Hematopoietic multipotent progenitor cell treated with erythropoietin and hydrocortisone succinate and interleukin-3 and kit ligand, for 4 days (in vitro differentiated cells): ENCODE data around the gene NBPF1.
"Not testable (repeated sequence)": the region's sequence is repeated elsewhere in the genome, so short reads cannot be mapped to it uniquely, and the experiment has no call there.

Source experiments
- DNase-seq: peaks from one replicate; pipeline ENCODE4 v3.0.0-alpha.2; 2015

Gene NBPF1

DNA sequence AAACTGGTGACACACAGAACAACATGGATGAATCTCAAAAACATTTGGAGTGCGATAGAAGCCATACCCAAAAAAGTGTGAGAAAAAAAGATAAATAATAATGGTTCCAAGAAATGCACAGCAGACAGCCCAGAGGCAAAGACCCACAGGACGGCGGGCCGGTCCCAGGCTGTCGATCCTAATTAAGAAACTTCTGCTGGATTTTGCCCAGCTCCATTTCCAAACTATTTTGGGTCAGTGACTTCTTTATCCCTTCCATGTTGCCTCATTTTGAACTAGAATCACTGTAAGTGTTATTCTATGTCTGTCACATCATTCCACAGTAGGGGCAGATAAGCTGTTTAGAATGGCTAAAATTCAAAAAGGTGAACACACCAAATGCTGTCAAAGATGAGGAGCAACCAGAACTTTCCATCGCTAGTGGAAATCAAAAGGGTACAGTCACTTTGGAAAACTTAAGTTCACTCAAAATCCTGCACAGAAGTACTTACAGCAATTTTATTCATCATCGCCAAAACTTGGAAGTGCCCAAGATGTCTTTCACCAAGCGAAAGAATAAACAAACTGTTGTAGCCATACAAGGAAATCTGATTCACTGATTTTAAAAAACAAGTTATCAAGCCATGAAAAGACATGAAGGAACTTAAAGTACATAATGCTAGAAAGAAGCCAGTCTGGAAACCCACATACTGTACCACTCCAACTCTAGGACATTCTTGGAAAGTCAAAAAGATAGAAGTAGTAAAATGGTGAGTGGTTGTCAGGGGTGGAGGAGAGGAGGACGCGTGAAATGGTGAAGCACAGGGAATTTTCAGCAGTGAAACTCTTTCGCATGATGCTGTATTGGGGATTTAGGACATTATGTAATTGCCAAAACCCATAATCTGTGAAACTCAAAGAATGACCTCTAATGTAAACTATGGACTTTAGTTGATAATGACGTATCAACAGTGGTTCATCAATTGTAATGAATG lies 7.5 kb downstream of the NBPF1 start:
- DNase-seq, result no peak

DNA sequence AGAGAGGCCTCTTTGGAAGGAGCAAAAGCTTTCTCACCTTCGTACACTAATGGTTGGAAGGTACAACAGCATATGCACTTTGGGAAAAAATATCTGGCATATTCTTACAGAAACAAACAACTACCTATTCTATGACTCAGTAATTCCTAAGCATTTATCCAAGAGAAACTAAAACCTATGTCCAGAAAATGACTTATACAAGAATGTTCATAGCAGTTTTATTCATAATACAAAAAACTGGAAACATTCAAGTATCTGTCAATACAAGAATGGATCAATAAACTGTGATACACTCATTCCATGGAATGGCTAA lies 8.2 kb downstream of the NBPF1 start:
- DNase-seq, result no peak

DNA sequence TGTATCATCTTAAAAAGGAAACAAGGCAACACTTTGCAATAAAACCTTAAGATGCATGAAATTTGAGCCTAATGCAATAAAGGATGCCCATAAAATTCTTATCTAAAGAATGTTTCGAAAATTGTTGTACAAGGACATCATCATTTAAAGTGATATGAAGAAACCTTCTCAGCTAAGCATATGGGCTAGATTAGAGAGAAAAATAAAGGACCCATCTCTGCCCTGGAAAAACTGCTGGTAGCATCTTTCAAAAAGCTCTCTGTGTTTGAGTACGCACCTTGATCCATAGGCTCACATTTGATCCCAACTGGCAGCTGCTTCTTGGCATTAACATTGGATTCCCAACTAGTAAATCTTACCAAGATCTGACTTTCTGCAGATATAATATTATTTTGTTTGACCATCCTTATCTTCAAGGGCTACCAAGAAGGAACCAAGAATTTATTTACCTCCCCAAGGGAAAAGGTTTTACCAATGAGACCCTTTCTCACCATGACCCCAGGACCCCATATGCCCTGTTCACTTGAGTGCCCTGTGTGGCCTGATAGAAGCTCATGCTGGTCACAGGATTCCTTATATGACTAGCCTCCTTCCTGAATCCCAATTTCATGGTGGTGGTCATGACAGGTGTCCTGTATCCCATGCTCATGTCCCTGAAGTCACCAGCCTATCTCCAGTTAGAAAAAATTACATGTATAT lies 8.7 kb downstream of the NBPF1 start:
- DNase-seq, result not testable (repeated sequence)

- DNase-seq, result not testable (repeated sequence)
Observed at GRCh38 chr1:16603623-16604022, 9.7 kb downstream of the NBPF1 start.

GRCh38 chr1:16602336-16603011 lies 10.9 kb downstream of the NBPF1 start:
- DNase-seq, result not testable (repeated sequence)

- DNase-seq, result not testable (repeated sequence)
Observed at GRCh38 chr1:16600855-16601786, 12.2 kb downstream of the NBPF1 start.

- DNase-seq, result not testable (repeated sequence)
Observed at GRCh38 chr1:16599326-16599725, 14.0 kb downstream of the NBPF1 start.

DNA sequence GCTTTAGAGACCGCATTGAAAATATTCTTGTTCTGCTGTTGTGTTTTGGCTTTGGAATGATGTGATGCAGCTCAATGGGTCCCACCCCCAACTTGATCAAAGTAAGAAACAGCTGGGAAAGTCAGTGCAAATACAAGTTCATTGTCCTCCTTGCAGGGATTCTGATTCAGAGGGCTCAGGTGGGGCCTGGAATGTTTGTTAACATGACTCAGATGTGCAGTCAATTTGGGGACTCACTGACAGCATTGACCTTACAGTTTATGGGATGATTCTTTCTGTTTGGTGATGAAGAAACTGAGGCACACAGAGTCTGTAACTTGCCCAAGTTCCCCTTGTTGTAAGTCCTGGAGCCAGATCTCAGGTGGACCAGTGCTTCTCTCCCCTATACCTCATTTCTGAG lies 18.1 kb downstream of the NBPF1 start:
- not testable (repeated sequence) for DNase-seq

DNA sequence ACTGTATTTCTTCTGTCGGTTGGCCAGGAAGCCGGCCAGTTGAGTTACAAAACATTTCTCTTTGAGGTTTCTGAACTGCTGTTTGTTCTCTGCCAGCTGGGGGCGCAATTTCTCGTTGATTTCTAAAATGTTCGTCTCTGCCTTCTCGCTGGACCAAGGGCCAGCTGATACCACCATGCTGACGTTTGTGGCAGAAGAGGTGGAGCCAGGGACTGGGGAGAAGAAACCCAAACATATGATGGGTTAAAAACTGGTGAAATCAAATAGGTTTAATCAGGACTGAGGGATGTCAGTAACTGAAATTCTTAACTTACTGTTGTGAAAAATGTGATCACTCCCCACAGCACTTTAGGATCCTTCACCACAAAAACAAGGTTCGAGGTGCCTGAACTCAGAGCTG lies 21.5 kb downstream of the NBPF1 start:
- not testable (repeated sequence) for DNase-seq

- not testable (repeated sequence) for DNase-seq
Observed at GRCh38 chr1:16588081-16588480, 25.3 kb downstream of the NBPF1 start.

DNA sequence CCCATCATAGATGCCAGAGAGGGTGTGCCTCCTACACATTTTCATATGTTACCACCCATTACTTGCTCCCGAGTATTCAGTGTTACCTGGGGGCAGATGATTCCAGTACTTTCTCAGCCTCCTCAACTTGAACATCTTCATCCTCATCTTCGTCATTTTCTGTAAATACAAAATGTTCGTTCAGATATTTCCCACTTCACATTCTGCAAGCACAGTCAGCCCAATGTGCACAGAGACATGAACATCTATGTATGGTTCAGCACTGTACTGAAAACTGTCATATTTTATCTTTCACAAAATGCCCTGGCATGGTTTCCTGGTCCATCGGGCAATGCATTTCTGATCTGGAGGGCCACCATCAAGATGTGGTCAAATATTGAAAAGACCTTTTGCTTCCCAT lies 25.7 kb downstream of the NBPF1 start:
- DNase-seq, result not testable (repeated sequence)

GRCh38 chr1:16565324-16565723 lies 48.0 kb downstream of the NBPF1 start:
- not testable (repeated sequence) for DNase-seq

DNA sequence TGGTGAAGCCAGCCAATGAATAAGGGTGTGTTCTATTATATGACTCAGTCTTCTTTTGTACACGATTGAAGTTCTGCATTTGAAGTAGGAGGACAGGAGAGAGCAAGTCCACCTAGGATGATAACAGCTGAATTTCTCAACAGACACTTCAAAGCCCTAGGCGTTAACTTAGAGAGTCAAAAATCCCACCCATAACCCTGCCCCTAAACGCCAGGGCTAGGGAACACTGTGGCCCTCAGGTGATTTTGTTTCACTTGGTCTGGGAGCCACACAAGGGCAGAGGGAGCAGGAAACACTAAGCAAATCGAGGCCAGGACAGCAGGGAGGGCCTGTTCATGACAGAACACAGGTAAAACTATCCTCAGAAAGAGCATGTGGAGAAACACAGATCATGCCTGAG lies 52.3 kb downstream of the NBPF1 start:
- not testable (repeated sequence) for DNase-seq

- not testable (repeated sequence) for DNase-seq
Observed at GRCh38 chr1:16560498-16560897, 52.9 kb downstream of the NBPF1 start.

GRCh38 chr1:16559688-16560087 lies 53.7 kb downstream of the NBPF1 start:
- not testable (repeated sequence) for DNase-seq

DNA sequence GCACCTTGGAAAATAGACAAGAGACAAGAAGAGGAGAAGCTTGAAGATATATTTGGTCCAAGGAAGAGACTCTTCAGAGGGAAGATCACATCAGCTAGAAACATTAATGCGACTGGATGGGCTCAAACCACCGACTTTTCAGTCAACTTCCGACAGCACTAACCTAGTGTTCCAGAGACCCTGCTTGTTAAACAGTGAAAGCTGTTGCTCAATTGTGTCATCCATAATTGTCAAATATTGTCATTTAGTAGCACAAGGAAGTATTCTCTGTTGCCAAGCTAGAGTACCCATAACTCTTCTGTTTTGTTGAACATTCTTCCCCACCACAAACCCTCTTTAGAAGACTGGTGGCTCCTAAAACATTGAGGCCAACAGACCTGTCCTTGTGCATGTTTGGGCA lies 56.3 kb downstream of the NBPF1 start:
- DNase-seq, result not testable (repeated sequence)

GRCh38 chr1:16553244-16553643 lies 60.1 kb downstream of the NBPF1 start:
- not testable (repeated sequence) for DNase-seq

GRCh38 chr1:16550212-16550918 lies 63.0 kb downstream of the NBPF1 start:
- DNase-seq, result not testable (repeated sequence)

DNA sequence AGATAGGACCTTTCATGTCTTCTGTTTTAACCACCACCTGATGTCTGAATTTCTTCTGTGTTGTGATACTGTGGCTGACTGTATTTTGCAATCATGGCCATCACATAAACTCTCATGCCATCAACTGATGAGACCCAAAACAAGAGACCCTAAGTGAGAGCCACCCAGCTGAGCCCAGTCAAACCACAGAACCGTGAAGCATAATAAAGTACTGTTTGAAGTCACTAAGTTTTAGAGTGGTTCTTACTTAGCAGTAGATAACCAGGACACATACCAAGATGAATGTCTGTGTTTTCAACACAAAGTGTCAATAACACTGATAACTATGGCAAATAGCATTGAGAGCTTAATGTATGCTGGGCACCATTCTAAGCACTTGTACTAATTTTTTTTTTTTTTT lies 63.8 kb downstream of the NBPF1 start:
- DNase-seq, result not testable (repeated sequence)

GRCh38 chr1:16547502-16548241 lies 65.7 kb downstream of the NBPF1 start:
- not testable (repeated sequence) for DNase-seq

GRCh38 chr1:16545682-16546095 lies 67.7 kb downstream of the NBPF1 start:
- peak; percentile 42 for DNase-seq
